Spleen (tissue), 7 donors: ENCODE results near the gene OTOG.

ENCODE experiments used
- CTCF ChIP-seq, 11 experiments: fragments of 200-600 bp in 7 of 11; fragments of 450-650 bp in 4 of 11; sonication (generic) in 4 of 11; IDR thresholded peaks in 8 of 11; conservative IDR thresholded peaks in 3 of 11; 1 replicate in 7 of 11; 2 replicates in 4 of 11; pipeline versions ENCODE4 v1.4.0 to v1.8.0; 2016 to 2021; ENCODE audit warnings: antibody characterized with exemption in 11 of 11, inconsistent platforms in 4 of 11, mild to moderate bottlenecking in 1 of 11
- POLR2A ChIP-seq, 3 donors: fragments of 450-650 bp; IDR thresholded peaks; one replicate each; pipeline ENCODE4 v1.5.1; 2017; ENCODE audit warnings: antibody characterized with exemption in 3 of 3, mild to moderate bottlenecking in 1 of 3
- POLR2AphosphoS5 ChIP-seq, 3 donors: sonication (generic); formaldehyde crosslinking; IDR thresholded peaks; one replicate each; pipeline ENCODE4 v1.5.1; 2017; ENCODE audit warnings: antibody characterized with exemption in 3 of 3
- donor health status: DM: no; HTN: no; CAD: no; lungs with moderate emphysema.
- donor health status: DM: no; HTN: no; CAD: no.
- donor health status: DM: no; HTN: no; CAD: no.

- TF ChIP-seq CTCF (IDR thresholded peaks at IDR 0.05 in 8 of 11, conservative IDR thresholded peaks at IDR 0.05 in 3 of 11) (peak in 1 of 11 experiments; percentile 12), POLR2AphosphoS5 (IDR thresholded peaks at IDR 0.05) (no peak), POLR2A (IDR thresholded peaks at IDR 0.05) (no peak)
Observed at GRCh38 chr11:17695454-17696441, 148.7 kb downstream of the OTOG start.
